Fibroblast of lung (primary cell): Measurements from ENCODE around the gene APAF1.

ENCODE experiments used
- EZH2 ChIP-seq: IDR thresholded peaks from 2 replicates; pipeline ENCODE4 v1.5.1; 2012; ENCODE audit warnings: low read length, control low read depth, mild to moderate bottlenecking; ENCODE audit errors: missing control alignments
- TF ChIP-seq, protein P1 (sequence below), 2 donors: IDR thresholded peaks in 1 of 2; conservative IDR thresholded peaks in 1 of 2; 1 replicate in 1 of 2; 2 replicates in 1 of 2; pipeline ENCODE4 v1.5.1; 2011 to 2012; ENCODE audit warnings: low read length in 2 of 2, control low read depth in 1 of 2, inconsistent platforms in 1 of 2, low read depth in 1 of 2, mild to moderate bottlenecking in 1 of 2

DNA sequence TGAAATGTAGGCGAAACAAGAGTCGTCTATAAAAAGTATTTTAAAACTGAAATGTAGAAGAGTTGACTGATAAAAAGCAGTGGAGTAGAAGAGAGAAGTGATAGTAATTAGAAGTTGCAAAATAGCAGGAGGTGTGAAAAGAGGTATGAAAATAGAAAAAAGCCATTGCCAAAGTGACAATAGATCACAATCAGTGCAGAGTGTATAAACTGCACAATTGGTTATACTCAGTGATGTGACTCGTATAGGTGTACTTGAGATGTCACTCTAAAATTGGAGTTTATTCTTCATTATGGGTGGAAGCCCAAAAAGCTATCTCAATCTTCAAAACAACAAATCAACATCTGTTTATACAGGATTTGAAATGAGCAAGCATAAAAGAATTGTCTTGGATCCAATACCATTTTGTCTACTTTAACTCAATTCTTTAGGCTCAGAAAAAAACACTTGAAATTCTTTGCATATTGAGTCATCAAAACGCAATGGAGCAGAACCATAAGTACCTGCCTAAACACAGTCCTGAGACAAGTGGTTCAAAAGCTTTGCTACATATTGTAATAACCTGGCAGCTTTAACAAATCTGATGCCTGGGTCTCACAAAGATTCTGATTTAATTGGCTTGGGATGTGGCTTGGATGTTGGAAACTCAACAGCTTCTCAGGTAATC is 9.3 kb upstream of the APAF1 start:
- TF ChIP-seq, protein P1, sequence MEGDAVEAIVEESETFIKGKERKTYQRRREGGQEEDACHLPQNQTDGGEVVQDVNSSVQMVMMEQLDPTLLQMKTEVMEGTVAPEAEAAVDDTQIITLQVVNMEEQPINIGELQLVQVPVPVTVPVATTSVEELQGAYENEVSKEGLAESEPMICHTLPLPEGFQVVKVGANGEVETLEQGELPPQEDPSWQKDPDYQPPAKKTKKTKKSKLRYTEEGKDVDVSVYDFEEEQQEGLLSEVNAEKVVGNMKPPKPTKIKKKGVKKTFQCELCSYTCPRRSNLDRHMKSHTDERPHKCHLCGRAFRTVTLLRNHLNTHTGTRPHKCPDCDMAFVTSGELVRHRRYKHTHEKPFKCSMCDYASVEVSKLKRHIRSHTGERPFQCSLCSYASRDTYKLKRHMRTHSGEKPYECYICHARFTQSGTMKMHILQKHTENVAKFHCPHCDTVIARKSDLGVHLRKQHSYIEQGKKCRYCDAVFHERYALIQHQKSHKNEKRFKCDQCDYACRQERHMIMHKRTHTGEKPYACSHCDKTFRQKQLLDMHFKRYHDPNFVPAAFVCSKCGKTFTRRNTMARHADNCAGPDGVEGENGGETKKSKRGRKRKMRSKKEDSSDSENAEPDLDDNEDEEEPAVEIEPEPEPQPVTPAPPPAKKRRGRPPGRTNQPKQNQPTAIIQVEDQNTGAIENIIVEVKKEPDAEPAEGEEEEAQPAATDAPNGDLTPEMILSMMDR (conservative IDR thresholded peaks at IDR 0.05 in 1 of 2, IDR thresholded peaks at IDR 0.05 in 1 of 2; ENCODE audit: low read depth in 1 of 2, low read length in 2 of 2): no peak
- TF ChIP-seq EZH2: no peak
